ENCODE results near the gene GFRA4.
"Not testable (repeated sequence)": the region's sequence is repeated elsewhere in the genome, so short reads cannot be mapped to it uniquely, and the experiment has no call there.

GFRA4 gene

DNA sequence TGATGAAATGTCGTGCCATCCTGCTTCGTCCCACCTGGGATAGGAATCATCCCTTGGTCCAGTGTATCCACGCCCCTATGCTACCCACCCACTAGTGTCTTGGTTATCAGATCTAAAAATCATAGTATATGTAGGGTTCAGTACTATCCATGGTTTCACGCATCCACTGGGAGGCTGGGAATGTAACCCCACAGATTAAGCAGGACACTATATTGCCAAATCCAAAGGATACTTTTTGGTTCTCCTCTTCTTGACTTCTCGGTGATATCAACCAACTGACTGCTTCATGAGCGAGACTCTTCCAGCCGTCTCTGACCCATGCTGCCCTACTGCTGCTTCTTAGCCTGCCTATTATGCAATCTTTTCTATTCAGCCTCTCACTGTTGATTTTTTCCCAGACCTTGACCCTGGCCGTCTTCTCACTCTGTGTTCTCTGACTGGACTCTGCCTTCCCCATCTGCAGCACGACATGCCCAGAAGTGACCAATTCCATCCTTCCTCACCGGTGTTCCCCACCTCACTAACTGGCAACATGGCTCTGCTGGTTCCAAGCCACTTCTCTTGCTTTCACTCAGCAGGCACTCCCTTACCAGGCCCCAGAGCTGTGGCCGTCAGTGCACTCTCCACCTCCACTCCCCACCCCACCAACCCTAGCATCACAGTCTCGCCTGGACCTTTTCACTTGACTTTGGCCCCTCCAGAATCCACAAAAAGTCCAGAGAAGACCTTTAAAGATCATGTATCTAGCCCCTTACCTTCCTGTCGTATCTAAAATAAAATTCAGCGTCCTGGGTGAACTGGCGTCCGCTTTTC, 34.5 kb downstream of the GFRA4 start:
- no peaks in the 10 kb centered on the region for H3K9me3 ChIP-seq (ENCODE audit: control insufficient read depth, insufficient read depth, low read depth, low read length)
- no peak overlapping the region for H3K27ac ChIP-seq (ENCODE audit: low read depth, low read length)
- H3K4me1 ChIP-seq (ENCODE audit: control insufficient read depth, insufficient read depth, low read length), result peaks cover 10% of the 10 kb centered on the region
- no peak overlapping the region for H3K4me3 ChIP-seq (ENCODE audit: low read depth, low read length)
- no peak overlapping the region for H3K9ac ChIP-seq (ENCODE audit: low read length)
- no peaks in the 10 kb centered on the region for H3K27me3 ChIP-seq (ENCODE audit: control insufficient read depth, insufficient read depth, low read length)
- no peaks in the 10 kb centered on the region for H3K36me3 ChIP-seq (ENCODE audit: control insufficient read depth, insufficient read depth, low read length)

DNA sequence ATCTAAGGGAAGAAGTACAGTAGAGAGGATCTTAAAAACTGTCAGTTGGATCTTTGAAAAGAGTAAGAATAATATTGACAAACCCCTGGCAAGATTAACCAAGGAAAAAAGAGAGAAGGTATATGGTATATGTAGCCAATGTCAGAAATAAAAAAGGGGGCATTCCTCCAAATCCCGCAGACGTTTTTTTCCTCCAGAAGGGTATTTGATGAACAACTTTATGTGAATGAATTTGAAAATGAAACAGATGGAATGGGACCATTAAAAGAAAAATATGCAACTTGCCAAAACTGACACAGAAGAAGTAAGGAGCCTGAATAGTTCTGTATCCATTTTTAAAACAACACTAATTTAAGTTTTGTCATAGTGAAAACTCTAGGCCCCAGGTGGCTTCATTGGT, 35.7 kb downstream of the GFRA4 start:
- Histone ChIP-seq H3K4me3 (ENCODE audit: low read depth, low read length) (no peak overlapping the region), H3K9ac (ENCODE audit: low read length) (no peak overlapping the region), H3K36me3 (ENCODE audit: control insufficient read depth, insufficient read depth, low read length) (no peaks in the 10 kb centered on the region), H3K4me1 (ENCODE audit: control insufficient read depth, insufficient read depth, low read length) (peaks cover 10% of the 10 kb centered on the region), H3K9me3 (ENCODE audit: control insufficient read depth, insufficient read depth, low read depth, low read length) (no peaks in the 10 kb centered on the region), H3K27ac (ENCODE audit: low read depth, low read length) (no peak overlapping the region), H3K27me3 (ENCODE audit: control insufficient read depth, insufficient read depth, low read length) (no peaks in the 10 kb centered on the region)

- no peaks in the 10 kb centered on the region; the same call in 1 of the 2 replicates for H3K4me1 ChIP-seq (ENCODE audit: control insufficient read depth, insufficient read depth, low read length)
- no peaks in the 10 kb centered on the region for H3K27me3 ChIP-seq (ENCODE audit: control insufficient read depth, insufficient read depth, low read length)
- no peaks in the 10 kb centered on the region for H3K36me3 ChIP-seq (ENCODE audit: control insufficient read depth, insufficient read depth, low read length)
- H3K4me3 ChIP-seq (ENCODE audit: low read depth, low read length), result no peak overlapping the region
- H3K27ac ChIP-seq (ENCODE audit: low read depth, low read length), result no peak overlapping the region
- no peaks in the 10 kb centered on the region for H3K9me3 ChIP-seq (ENCODE audit: control insufficient read depth, insufficient read depth, low read depth, low read length)
- no peak overlapping the region for H3K9ac ChIP-seq (ENCODE audit: low read length)
Measured at GRCh38 chr20:3622406-3622805, 40.8 kb downstream of the GFRA4 start.

DNA sequence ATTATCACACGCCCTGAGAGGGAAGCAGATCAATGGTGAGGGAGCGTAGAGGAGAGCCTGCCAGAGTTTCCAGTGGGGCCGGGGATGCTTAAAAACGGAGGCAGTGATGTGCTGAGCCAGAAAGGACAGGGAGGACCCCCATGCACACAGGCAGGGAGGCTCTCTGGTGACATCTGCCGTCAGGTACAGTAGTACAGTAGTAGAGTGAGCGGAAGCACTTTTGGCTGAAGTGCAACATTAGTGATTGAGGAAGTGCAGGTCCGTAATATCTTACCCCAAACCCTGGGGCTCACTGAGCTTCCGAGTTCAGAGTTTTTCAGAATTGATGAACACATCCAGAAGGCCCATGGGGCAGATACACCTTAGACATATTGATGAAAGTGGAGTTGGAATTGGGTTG, 42.1 kb downstream of the GFRA4 start:
- no peak overlapping the region for H3K9ac ChIP-seq (ENCODE audit: low read length)
- H3K36me3 ChIP-seq (ENCODE audit: control insufficient read depth, insufficient read depth, low read length), result no peaks in the 10 kb centered on the region
- no peak overlapping the region for H3K27ac ChIP-seq (ENCODE audit: low read depth, low read length)
- peaks cover under 1% of the 10 kb centered on the region for H3K4me1 ChIP-seq (ENCODE audit: control insufficient read depth, insufficient read depth, low read length)
- no peaks in the 10 kb centered on the region for H3K27me3 ChIP-seq (ENCODE audit: control insufficient read depth, insufficient read depth, low read length)
- H3K4me3 ChIP-seq (ENCODE audit: low read depth, low read length), result no peak overlapping the region
- no peaks in the 10 kb centered on the region for H3K9me3 ChIP-seq (ENCODE audit: control insufficient read depth, insufficient read depth, low read depth, low read length)

DNA sequence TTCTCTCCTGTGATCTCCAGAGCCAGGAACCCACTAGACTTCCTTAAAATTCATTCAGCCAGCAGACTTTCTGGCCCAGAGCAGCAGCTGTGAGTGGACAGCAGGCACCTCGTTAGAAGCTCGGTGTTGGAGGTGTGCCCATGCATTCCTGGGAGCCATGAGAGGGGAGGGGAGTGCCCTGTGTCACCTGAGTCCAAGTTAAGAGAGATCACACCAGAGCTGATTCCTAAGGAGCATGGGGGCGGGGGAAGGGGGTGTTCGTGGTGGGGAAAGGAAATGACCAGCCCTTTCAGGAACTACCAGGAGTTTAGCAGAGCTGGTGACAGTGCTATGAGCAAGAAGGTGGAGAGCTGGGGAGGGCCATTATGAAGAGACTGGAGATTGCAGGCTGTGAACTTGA, 46.9 kb downstream of the GFRA4 start:
- Histone ChIP-seq H3K4me1 (ENCODE audit: control insufficient read depth, insufficient read depth, low read length) (peaks cover 5% of the 10 kb centered on the region), H3K27me3 (ENCODE audit: control insufficient read depth, insufficient read depth, low read length) (no peaks in the 10 kb centered on the region), H3K36me3 (ENCODE audit: control insufficient read depth, insufficient read depth, low read length) (no peaks in the 10 kb centered on the region), H3K9me3 (ENCODE audit: control insufficient read depth, insufficient read depth, low read depth, low read length) (no peaks in the 10 kb centered on the region), H3K4me3 (ENCODE audit: low read depth, low read length) (no peak overlapping the region), H3K27ac (ENCODE audit: low read depth, low read length) (no peak overlapping the region), H3K9ac (ENCODE audit: low read length) (no peak overlapping the region)

DNA sequence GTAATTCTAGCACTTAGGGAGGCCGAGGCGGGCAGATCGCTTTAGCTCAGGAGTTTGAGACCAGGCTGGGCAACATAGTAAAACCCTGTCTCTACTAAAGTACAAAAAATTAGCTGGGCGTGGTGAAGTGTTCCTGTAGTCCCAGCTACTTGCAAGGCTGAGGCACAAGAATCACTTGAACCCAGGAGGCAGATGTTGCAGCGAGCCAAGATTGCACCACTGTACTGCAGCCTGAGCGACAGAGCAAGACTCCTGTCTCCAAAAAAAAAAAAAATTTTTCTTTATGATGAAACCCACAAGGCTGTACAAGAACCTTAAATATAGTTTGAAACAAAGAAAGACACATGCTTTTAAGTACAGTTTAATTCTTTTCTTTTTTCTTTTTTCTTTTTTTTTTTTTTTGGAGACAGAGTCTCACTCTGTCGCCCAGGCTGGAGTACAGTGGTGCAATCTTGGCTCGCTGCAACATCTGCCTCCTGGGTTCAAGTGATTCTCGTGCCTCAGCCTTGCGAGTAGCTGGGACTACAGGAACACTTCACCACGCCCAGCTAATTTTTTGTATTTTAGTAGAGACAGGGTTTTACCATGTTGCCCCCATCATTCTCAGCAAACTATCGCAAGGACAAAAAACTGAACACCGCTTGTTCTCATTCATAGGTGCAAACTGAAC, 47.9 kb downstream of the GFRA4 start:
- H3K9ac ChIP-seq (ENCODE audit: low read length); H3K36me3 ChIP-seq (ENCODE audit: control insufficient read depth, insufficient read depth, low read length); H3K9me3 ChIP-seq (ENCODE audit: control insufficient read depth, insufficient read depth, low read depth, low read length); H3K4me3 ChIP-seq (ENCODE audit: low read depth, low read length); H3K27ac ChIP-seq (ENCODE audit: low read depth, low read length); H3K27me3 ChIP-seq (ENCODE audit: control insufficient read depth, insufficient read depth, low read length); H3K4me1 ChIP-seq (ENCODE audit: control insufficient read depth, insufficient read depth, low read length): not testable (repeated sequence)

GRCh38 chr20:3614466-3614865, 48.7 kb downstream of the GFRA4 start:
- H3K9me3 ChIP-seq (ENCODE audit: control insufficient read depth, insufficient read depth, low read depth, low read length), result no peaks in the 10 kb centered on the region
- no peak overlapping the region for H3K9ac ChIP-seq (ENCODE audit: low read length)
- H3K27me3 ChIP-seq (ENCODE audit: control insufficient read depth, insufficient read depth, low read length), result no peaks in the 10 kb centered on the region
- no peaks in the 10 kb centered on the region for H3K36me3 ChIP-seq (ENCODE audit: control insufficient read depth, insufficient read depth, low read length)
- no peak overlapping the region for H3K4me3 ChIP-seq (ENCODE audit: low read depth, low read length)
- no peak overlapping the region for H3K27ac ChIP-seq (ENCODE audit: low read depth, low read length)
- H3K4me1 ChIP-seq (ENCODE audit: control insufficient read depth, insufficient read depth, low read length), result peaks cover 5% of the 10 kb centered on the region

GRCh38 chr20:3613821-3614440, 49.3 kb downstream of the GFRA4 start:
- no peak overlapping the region for H3K27ac ChIP-seq (ENCODE audit: low read depth, low read length)
- no peaks in the 10 kb centered on the region for H3K27me3 ChIP-seq (ENCODE audit: control insufficient read depth, insufficient read depth, low read length)
- peaks cover 5% of the 10 kb centered on the region for H3K4me1 ChIP-seq (ENCODE audit: control insufficient read depth, insufficient read depth, low read length)
- H3K4me3 ChIP-seq (ENCODE audit: low read depth, low read length), result no peak overlapping the region
- H3K36me3 ChIP-seq (ENCODE audit: control insufficient read depth, insufficient read depth, low read length), result no peaks in the 10 kb centered on the region
- no peaks in the 10 kb centered on the region for H3K9me3 ChIP-seq (ENCODE audit: control insufficient read depth, insufficient read depth, low read depth, low read length)
- H3K9ac ChIP-seq (ENCODE audit: low read length), result no peak overlapping the region

DNA sequence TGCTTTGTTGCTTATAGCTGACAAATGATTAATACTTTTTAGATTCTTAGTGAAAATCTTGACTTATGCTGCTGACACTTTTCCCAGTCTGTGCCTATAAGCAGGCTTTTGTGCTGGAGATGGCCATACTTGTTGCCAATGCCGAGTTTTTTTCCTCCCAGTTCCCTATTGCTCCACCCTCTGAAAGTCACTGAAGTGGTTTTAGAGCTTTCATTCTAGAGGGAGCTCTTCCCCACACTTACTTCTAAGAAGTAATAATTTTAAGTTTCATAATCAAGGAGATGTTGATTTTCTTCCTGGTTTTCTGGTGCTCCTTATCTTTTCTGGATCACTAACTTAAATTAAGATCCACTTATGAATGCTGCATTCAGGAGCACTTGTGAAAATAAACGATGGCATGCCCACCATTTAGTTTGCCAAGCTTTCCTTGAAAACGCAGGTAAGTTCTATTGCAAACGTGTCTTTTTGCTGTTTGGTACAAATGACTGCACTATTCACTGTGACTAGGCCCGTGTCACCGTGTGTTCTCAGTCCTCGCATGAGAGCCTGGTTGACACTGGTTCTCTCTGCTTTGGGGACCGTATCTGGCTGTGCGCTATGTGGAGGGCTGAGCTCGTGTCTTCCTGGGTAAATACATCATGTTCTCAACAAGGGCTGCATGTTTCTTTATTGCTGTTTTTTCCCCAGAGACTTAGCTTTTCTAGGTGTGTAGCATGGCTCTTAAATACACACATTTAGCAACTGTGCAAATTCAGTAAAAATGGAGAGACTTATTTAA, 50.2 kb downstream of the GFRA4 start:
- H3K27me3 ChIP-seq (ENCODE audit: control insufficient read depth, insufficient read depth, low read length), result no peaks in the 10 kb centered on the region
- H3K9ac ChIP-seq (ENCODE audit: low read length), result no peak overlapping the region
- H3K36me3 ChIP-seq (ENCODE audit: control insufficient read depth, insufficient read depth, low read length), result no peaks in the 10 kb centered on the region
- H3K9me3 ChIP-seq (ENCODE audit: control insufficient read depth, insufficient read depth, low read depth, low read length), result no peaks in the 10 kb centered on the region
- peaks cover 5% of the 10 kb centered on the region for H3K4me1 ChIP-seq (ENCODE audit: control insufficient read depth, insufficient read depth, low read length)
- no peak overlapping the region for H3K4me3 ChIP-seq (ENCODE audit: low read depth, low read length)
- no peak overlapping the region for H3K27ac ChIP-seq (ENCODE audit: low read depth, low read length)

DNA sequence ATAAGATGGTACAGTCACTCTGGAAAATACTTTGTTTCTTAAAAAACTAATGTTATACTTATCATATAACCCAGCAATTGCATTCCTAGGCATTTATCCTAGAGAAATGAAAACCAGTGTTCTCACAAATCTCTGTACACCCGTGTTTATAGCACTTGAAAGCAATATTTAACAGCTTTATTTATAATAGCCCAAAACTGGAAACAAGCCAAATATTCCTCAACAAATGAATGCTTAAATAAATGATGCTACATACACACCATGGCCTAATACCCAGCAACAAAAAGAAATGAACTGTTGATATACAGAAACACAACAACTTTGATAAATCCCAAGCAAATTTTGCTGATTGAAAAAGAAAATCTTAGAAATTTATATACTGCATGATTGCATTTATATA, 51.3 kb downstream of the GFRA4 start:
- peaks cover 5% of the 10 kb centered on the region for H3K4me1 ChIP-seq (ENCODE audit: control insufficient read depth, insufficient read depth, low read length)
- no peak overlapping the region for H3K27ac ChIP-seq (ENCODE audit: low read depth, low read length)
- H3K4me3 ChIP-seq (ENCODE audit: low read depth, low read length), result no peak overlapping the region
- H3K36me3 ChIP-seq (ENCODE audit: control insufficient read depth, insufficient read depth, low read length), result no peaks in the 10 kb centered on the region
- H3K9ac ChIP-seq (ENCODE audit: low read length), result no peak overlapping the region
- H3K27me3 ChIP-seq (ENCODE audit: control insufficient read depth, insufficient read depth, low read length), result no peaks in the 10 kb centered on the region
- H3K9me3 ChIP-seq (ENCODE audit: control insufficient read depth, insufficient read depth, low read depth, low read length), result no peaks in the 10 kb centered on the region
